K562 (cell line): ENCODE measurements around the gene CDCA4.
"Not testable (repeated sequence)": the region's sequence is repeated elsewhere in the genome, so short reads cannot be mapped to it uniquely, and the experiment has no call there.

Experiments
- KAT2B ChIP-seq: IDR thresholded peaks from one replicate; pipeline ENCODE4 v1.6.1; 2012; ENCODE audit warnings: low read depth, mild to moderate bottlenecking, control low read depth, inconsistent platforms, low read length, moderate library complexity
- ZBTB8A ChIP-seq: fragments of 450-650 bp; IDR thresholded peaks from 2 replicates; pipeline ENCODE4 v1.6.1; 2018; ENCODE audit warnings: mild to moderate bottlenecking, moderate library complexity; ENCODE audit not compliant: partially characterized antibody
- TF ChIP-seq, protein P1 (sequence below), 2 experiments: fragments of 450-650 bp; IDR thresholded peaks; 2 replicates each; pipeline ENCODE4 v1.6.1; 2016; ENCODE audit warnings: mild to moderate bottlenecking in 2 of 2, borderline replicate concordance in 1 of 2, low read depth in 1 of 2, moderate library complexity in 1 of 2

DNA sequence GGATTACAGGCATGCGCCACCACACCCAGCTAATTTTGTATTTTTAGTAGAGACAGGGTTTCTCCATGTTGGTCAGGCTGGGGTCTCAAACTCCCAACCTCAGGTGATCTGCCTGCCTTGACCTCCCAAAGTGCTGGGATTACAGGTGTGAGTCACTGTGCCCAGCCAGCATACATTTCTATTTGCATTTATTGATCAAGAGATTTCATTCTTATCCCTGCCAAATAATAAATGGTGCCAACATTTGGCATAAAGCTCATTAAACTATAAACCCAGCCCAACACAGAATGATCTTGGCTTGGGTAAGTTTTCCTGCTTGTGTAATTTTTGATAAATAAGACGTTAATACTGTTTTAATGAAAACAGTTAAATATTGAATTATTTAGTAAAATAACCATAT lies 14.7 kb upstream of the CDCA4 start:
- TF ChIP-seq, protein P1, sequence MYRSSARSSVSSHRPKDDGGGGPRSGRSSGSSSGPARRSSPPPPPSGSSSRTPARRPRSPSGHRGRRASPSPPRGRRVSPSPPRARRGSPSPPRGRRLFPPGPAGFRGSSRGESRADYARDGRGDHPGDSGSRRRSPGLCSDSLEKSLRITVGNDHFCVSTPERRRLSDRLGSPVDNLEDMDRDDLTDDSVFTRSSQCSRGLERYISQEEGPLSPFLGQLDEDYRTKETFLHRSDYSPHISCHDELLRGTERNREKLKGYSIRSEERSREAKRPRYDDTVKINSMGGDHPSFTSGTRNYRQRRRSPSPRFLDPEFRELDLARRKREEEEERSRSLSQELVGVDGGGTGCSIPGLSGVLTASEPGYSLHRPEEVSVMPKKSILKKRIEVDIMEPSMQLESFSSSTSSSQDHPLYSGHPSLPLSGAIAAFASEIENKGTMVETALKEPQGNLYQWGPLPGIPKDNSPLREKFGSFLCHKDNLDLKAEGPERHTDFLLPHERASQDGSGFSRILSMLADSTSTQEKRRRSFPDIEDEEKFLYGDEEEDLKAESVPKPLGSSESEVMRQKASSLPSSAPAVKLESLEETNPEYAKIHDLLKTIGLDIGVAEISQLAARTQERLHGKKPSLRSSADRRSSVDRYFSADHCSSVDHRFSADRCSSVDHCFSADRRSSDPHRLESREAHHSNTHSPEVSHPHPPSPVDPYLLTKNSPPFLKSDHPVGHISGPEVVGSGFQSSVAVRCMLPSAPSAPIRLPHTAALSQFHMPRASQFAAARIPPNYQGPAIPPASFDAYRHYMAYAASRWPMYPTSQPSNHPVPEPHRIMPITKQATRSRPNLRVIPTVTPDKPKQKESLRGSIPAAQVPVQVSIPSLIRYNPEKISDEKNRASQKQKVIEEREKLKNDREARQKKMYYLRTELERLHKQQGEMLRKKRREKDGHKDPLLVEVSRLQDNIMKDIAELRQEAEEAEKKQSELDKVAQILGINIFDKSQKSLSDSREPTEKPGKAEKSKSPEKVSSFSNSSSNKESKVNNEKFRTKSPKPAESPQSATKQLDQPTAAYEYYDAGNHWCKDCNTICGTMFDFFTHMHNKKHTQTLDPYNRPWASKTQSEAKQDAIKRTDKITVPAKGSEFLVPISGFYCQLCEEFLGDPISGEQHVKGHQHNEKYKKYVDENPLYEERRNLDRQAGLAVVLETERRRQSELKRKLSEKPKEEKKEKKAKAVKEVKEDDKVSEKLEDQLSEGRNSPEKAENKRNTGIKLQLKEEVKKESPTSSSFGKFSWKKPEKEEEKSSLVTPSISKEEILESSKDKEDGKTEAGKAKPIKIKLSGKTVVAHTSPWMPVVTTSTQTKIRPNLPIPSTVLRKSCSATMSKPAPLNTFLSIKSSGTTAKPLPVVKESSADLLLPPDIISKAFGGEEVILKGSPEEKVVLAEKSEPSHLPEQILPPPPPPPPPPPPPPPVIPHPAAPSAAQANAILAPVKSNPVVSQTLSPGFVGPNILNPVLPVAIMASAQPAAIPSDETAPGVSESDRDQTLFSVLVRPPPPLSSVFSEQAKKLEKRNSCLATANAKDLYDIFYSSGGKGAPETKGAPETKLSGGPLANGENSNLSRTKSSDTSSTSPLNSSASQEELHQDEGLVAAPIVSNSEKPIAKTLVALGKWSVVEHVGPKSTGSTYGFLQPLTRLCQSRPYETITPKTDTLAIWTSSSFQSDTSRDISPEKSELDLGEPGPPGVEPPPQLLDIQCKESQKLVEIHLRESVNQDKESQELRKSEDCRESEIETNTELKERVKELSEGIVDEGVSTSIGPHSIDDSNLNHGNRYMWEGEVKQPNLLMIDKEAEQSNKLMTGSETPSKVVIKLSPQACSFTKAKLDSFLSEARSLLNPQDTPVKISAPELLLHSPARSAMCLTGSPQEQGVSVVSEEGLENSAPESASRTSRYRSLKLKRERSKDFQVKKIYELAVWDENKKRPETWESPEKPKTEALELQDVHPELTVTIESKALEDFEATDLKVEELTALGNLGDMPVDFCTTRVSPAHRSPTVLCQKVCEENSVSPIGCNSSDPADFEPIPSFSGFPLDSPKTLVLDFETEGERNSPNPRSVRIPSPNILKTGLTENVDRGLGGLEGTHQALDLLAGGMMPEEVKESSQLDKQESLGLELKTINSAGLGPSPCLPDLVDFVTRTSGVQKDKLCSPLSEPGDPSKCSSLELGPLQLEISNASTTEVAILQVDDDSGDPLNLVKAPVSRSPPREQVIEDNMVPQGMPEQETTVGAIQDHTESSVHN (IDR thresholded peaks at IDR 0.05; ENCODE audit: borderline replicate concordance in 1 of 2, low read depth in 1 of 2) = not testable (repeated sequence)
- not testable (repeated sequence) for TF ChIP-seq KAT2B, ZBTB8A
